HG03558 (cell line): ENCODE results near the gene BOD1L1.

Source experiments
- ATAC-seq: cut with Tn5 transposase; IDR thresholded peaks from one replicate; pipeline ENCODE4 v1.9.1; 2021; ENCODE audit warnings: moderate number of reproducible peaks; ENCODE audit not compliant: unreplicated experiment; ENCODE audit errors: extremely low read depth

The BOD1L1 gene

DNA sequence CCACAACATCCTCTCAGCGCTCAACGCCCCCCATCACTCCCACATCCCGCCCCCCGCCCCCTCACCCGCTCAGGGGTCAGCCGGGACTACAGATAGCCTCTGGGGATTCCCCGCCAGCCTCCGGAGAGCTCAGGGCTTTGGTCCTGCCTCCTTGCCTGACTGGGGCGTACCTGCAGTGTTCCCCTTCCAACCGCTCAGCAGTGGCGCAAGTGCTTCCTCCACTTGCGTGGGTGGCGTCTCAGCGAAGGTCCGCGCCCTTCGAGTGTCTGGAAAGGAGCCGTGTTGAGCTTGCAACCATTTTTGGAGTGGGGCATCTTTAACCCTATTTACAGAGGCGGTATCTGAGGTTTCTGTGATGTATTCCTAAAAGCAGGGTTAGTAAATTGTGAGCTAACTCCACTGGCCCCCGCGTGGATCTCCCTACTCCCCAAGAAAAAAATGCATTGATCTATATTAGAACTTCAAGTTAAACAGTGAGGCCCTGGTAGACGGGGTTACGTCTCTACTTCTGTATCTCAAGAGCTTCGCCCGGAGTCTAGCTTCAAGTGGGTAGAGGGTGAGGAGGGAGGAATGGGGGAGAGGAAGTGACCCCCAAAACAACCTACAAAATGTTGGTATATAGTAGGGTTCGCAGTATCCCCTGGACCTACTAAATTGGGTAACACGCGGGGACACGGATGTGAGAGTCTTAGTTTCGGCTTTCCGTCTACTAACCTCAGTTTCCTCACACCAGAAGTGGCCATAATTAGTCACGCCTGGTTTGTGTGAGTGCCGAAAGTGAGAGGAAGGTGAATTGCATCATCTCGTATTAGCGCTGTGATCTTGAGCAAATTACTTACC, 99.3 kb downstream of the BOD1L1 start:
- peak; percentile 63 for ATAC-seq

DNA sequence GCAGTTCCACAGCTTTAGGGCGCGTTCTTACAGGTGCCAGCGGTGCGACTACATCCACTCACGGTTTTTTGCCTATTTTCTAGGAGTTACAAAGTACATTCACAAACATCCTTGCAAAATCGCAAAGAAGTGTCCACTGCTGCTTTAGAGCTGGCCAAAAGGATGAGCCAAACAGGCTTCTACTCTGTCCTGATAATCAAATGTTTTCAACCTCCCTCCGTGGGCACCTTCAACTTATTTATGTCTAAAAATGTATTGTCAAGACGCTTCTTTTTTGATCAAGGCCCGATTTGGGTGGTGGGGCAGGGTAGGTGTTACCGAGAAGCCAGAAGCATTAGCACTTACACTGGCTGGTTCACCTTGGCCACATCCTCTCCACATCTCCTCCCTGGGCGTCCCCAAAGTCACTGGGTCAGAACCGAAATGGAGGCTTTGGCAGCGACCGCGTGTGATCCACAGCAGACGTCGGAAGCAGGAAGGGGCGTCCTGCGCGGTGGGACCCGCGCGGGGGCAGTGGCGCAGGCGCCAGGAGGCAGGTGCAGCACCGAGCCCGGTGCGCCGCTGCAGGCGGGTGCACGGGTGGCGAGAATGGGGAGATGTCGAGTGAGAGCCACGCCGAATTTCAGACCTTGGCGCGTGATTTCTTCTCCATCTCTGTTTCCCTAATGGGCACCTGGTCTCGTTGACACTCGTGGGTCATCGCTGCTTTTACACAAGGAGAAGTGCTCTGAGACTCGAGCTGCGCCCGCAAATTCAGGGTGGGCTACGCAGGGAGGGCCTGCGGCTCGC, 100.1 kb downstream of the BOD1L1 start:
- ATAC-seq, result no peak

DNA sequence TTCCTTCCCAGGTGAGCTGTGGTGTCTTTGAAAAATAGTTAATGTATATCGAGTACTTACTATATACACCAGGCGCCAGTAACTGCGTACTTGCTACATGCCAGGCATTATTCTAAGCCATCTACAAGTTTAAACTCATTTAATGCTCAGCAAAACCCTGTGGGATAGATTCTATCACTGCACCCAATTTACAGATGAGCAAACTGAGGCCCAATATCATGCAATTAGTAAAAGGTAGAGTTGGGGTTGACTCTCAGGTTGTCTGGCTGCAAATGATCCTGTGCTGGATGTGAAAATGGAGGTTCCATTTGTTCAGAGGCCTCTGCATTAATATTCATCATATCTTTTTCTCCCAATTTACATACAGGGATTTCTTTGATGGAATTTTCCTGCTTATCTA, 100.9 kb downstream of the BOD1L1 start:
- no peak for ATAC-seq

DNA sequence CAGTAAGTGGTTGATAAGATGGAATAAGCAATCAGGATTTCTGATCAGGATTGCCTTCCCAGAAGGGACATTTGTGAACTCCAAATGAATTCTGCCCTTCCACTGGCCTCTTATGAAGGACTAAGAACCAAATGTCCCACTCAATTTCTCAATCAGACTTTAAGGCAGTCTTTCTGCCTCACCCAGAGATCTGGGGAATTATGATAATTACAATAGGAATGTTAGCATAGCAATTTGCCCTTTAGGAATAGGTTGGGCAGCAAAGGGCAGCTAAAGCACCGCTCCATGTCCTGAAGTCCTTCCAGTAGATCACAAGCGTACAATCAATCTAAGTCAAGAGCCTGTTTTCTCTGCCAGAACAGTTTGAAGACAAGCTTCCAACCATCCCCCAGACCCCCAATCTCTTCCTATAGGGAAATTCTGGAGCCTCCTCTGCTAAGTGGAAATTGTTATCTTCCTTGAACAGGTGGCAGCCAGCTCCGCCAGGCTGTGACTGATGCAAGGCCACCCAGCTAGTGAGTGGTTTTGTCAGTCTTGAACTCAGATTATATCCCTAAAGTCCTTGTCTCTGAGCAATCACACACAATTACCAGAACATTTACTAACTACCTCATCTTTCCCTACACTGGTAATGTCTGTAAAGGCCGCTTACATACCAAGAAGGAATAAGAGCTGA, 101.8 kb downstream of the BOD1L1 start:
- no peak for ATAC-seq

DNA sequence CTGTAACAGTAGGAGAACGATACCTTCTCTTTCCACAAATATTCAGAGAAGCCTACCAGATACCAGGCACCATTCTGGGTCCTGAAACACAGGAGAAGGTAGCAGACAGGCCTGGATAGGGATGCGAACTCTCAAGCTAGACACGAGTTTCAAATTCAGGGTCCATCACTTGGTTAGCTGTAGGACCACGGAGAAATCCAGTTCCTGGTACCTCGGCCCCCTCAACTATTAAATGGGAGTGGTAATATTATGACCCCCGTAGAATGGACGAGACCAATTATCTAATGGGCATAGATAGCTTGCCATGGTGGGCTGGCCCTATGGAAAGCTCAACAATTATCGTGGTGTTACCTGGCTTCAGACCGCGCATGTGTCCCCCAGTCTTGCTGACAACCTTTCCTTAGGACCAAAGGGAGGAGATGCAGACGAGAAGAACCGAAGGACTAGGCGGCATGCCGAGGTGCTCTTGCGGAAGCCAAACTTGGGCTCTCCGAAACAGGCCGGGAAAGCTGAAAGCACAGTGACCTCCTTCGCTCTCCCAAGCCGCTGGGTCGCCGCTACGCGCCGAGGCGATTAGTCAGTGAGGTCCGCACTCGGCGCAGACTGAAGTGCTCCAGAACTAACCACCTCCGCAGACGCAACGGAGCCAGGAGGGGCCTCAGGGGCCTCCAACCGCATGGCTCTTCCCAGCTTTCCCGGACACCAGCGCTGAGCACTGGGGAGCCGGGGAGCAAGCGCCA, 102.9 kb downstream of the BOD1L1 start:
- no peak for ATAC-seq

DNA sequence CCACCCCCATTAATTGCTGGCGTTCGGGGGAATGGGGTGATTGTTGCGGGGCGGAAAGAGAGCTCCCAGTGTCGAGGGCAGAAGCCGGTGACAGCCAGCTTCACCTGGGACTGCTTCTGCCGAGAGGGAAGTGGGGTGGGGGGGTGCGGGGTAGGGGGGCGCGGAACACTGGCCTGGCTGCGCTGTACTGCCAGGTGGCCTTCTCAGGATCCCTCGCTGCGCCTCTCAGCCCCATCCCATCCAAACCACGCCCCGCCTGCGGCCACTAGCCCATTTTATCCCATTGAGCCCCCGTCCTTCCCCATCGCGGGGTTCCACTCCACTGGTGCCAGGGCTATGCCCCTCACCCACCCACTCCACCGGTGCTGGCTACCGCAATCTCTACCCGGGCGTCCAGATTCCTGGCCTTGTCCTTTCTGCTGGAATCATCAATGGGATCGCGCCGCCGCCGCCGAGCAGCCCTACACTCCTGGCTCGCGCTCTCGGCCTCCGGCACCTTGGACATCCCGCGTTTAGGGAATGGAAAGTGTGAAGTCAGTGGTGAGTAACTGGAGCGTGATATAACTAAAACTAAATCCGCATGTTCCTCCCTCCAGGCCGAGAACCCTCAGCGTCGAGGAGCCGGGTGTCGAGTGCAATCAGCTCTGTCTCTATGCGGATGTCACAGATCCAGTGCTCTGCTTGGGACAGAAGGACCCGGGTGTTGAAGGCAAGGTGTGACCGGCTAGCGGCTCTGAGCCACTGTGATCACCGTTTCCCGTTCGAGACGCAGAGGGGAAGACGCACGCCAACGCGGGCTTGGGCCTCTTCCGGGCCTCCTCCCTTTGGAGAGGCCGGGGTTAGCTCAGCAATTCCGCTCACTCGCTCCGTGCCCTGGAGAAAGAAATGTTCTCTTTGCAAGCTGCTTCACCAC, 103.7 kb downstream of the BOD1L1 start:
- ATAC-seq, result no peak

DNA sequence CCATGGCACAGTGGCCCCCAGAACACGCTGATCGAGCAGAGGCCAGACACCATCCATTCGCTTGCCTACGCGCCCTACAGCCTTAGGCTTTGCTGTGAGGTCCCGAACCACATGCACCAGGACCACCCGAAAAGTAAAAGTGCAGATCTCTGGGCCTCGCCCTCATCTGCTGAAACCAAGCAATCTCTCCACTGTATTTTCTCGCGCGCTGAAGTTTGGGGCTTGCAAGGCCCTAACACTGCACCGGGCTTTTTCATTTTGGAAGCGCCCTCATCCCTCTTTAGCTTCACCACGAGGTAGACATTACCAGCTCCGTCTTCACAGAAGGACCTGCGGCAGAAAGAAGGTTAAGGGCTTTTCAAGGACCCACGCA, 104.4 kb downstream of the BOD1L1 start:
- no peak for ATAC-seq

DNA sequence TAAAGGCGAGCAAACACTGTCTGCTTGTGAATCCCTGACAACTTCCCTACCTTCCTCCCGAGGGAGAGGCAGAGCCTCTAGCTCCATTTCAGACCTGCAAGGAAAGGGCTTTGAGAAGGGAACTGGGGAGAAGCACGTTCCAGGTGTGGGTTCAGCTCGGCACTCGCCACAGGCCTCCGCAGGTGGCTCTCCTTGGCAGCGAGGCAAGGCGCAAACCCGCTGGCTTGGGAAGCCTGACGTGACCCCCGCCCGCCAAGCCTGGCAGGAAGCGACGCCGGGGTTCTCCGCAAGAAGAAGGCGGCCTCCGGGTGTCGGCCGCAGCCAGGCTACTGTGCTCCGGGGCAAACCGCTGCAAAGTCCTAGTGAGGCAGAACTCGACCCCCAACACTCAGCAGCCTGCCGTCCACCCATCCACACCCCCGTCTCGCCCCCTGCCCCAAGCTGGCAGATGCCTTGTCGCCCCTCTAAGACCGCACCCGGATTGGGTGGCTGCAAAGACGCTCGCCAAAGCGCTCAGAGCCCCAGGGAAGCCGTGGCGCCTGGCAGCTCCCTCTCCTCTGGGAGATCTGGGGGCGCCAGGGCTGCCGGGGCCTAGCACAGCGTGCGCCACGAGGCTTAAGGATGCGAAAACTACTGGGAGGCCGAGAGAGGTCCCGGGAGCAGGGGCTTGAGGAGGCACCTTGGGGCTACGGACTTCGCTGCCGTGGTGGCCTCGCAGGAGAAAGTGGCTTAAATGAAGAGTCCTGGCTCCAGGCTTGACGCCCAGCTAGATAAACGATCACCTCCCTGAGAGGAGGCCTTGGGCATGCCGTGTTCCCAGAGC, 105.0 kb downstream of the BOD1L1 start:
- ATAC-seq, result no peak

DNA sequence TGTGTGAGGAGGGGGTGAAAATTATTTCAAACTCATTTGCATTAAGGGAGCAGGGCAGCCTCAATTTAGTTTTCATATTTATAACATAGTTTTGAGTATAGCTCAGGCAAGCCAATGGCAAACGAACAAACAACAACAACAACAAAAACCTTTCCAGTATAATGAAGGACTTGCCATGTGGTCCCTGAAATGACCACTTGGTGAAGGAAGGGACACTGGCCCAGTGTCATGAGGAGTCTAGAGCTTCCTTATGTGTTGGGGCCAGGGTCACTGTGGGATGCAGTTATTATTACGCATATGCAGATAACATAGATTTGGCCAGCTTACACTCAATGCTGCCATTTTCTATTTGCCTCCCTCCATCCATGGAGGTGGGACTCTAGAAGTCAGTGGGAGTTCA, 106.5 kb downstream of the BOD1L1 start:
- no peak for ATAC-seq
